GM12878 (cell line): ENCODE measurements around the gene AKT1. TPM values are rescaled to one million over a fixed set of nuclear protein-coding genes. Genes with fewer than 3 reads are reported as not detected.
A peak's percentile ranks its signal among the peaks of the same experiment; 100 is the strongest.

ENCODE experiments used
- ATAC-seq: fragments of 200-7000 bp; cut with Tn5 transposase; 3 replicates; pipeline ENCODE4 v1.9.1; 2020; ENCODE audit warnings: mild to moderate bottlenecking, moderate library complexity
- Bru-seq: library from RNA; stranded (reverse); fragments of 400-500 nt; gene quantifications from one replicate; lab custom pipeline; 2021; lab: Mats Ljungman, UMichigan
- BruChase-seq, 2 experiments: library from RNA; stranded (reverse); fragments of 400-500 nt; gene quantifications; one replicate each; lab custom pipeline; 2021; lab: Mats Ljungman, UMichigan
- BruUV-seq: library from RNA; stranded (reverse); fragments of 400-500 nt; replicated peaks from 2 replicates; lab custom pipeline; 2021; lab: Mats Ljungman, UMichigan
- CTCF ChIA-PET: fragments of 300-600 bp; sonication (Branson Sonifier 250); formaldehyde crosslinking; extraction: SDS; loops from one replicate; lab custom pipeline; 2021; ENCODE audit warnings: inconsistent platforms; lab: Yijun Ruan, JAX
- POLR2A ChIA-PET: fragments of 350-600 bp; formaldehyde crosslinking; extraction: SDS; loops from one replicate; lab custom pipeline; 2021; ENCODE audit warnings: inconsistent platforms; lab: Charles Lee
- RAD21 ChIA-PET: fragments of 300-600 bp; sonication (Branson Sonifier 250); formaldehyde crosslinking; loops from one replicate; lab custom pipeline; 2023; ENCODE audit warnings: antibody characterized with exemption; ENCODE audit not compliant: unreplicated experiment; lab: Charles Lee
- SMC1A ChIA-PET: fragments of 300-600 bp; sonication (Branson Sonifier 250); formaldehyde crosslinking; loops from one replicate; lab custom pipeline; 2023; ENCODE audit not compliant: unreplicated experiment, uncharacterized antibody; lab: Charles Lee
- DNase-seq: peaks from one replicate; pipeline ENCODE4 v3.0.0-alpha.2; 2011; ENCODE audit warnings: low read depth, low spot score
- FAIRE-seq: peaks from 3 replicates; lab custom pipeline; 2011; peaks lifted over from hg19 to GRCh38; lab: Jason Lieb, UNC
- H2AFZ ChIP-seq: 2 replicates; pipeline ENCODE4 v1.6.0; 2011; ENCODE audit warnings: low read depth, low read length, control low read depth; ENCODE audit not compliant: control insufficient read depth
- H3K27ac ChIP-seq: 2 replicates; pipeline ENCODE4 v1.5.1; 2011; ENCODE audit warnings: control low read depth; ENCODE audit not compliant: control insufficient read depth, insufficient read depth
- H3K27me3 ChIP-seq, 2 experiments: replicated peaks in 1 of 2; 2 replicates each; pipeline versions ENCODE4 v1.6.0 to v1.6.1; 2011; ENCODE audit warnings: low read length in 1 of 2; ENCODE audit not compliant: control insufficient read depth in 2 of 2, insufficient read depth in 2 of 2
- H3K36me3 ChIP-seq, 2 experiments: 2 replicates each; pipeline ENCODE4 v1.5.1; 2011; ENCODE audit warnings: low read length in 1 of 2; ENCODE audit not compliant: control insufficient read depth in 2 of 2, insufficient read depth in 2 of 2
- H3K4me1 ChIP-seq: 2 replicates; pipeline ENCODE4 v1.6.1; 2011; ENCODE audit warnings: mild to moderate bottlenecking, low read length, moderate library complexity, mixed read lengths; ENCODE audit not compliant: control insufficient read depth, insufficient read depth
- H3K4me2 ChIP-seq: 2 replicates; pipeline ENCODE4 v1.6.0; 2011; ENCODE audit warnings: control low read depth; ENCODE audit not compliant: control insufficient read depth, insufficient read depth
- H3K4me3 ChIP-seq: fragments of 200-600 bp; sonication (generic); 2 replicates; pipeline ENCODE4 v1.5.1; 2016
- H3K79me2 ChIP-seq: 2 replicates; pipeline ENCODE4 v1.6.0; 2011; ENCODE audit warnings: low read length; ENCODE audit not compliant: control insufficient read depth, insufficient read depth
- H3K9ac ChIP-seq: 2 replicates; pipeline ENCODE4 v1.8.0; 2011; ENCODE audit warnings: low read length, control low read depth, mixed read lengths; ENCODE audit not compliant: control insufficient read depth, insufficient read depth
- H3K9me3 ChIP-seq: replicated peaks from 3 replicates; pipeline ENCODE4 v1.5.1; 2011; ENCODE audit warnings: mild to moderate bottlenecking, low read length; ENCODE audit not compliant: control insufficient read depth, insufficient read depth
- H4K20me1 ChIP-seq: 2 replicates; pipeline ENCODE4 v1.6.0; 2011; ENCODE audit not compliant: control insufficient read depth, insufficient read depth
- CBX5 ChIP-seq: sonication (generic); IDR thresholded peaks from 2 replicates; pipeline ENCODE4 v1.6.1; 2016; ENCODE audit warnings: low read depth, moderate library complexity, mild to moderate bottlenecking, inconsistent platforms
- DPF2 ChIP-seq: fragments of 450-650 bp; IDR thresholded peaks from 2 replicates; pipeline ENCODE4 v1.6.1; 2017; ENCODE audit warnings: mild to moderate bottlenecking
- MEF2A ChIP-seq: IDR thresholded peaks from 2 replicates; pipeline ENCODE4 v1.6.1; 2011; ENCODE audit warnings: low read depth, mild to moderate bottlenecking, low read length, moderate library complexity; ENCODE audit not compliant: insufficient read depth
- POLR2AphosphoS2 ChIP-seq: IDR thresholded peaks from 2 replicates; pipeline ENCODE4 v1.6.1; 2011; ENCODE audit warnings: low read depth, mild to moderate bottlenecking, low read length, improper control_type of control experiment, moderate library complexity
- RUNX3 ChIP-seq: IDR thresholded peaks from 2 replicates; pipeline ENCODE4 v1.6.1; 2012; ENCODE audit warnings: low read length, inconsistent platforms
- SUPT20H ChIP-seq: IDR thresholded peaks from 2 replicates; pipeline ENCODE4 v1.6.1; 2011; ENCODE audit warnings: low read depth, mild to moderate bottlenecking, low read length, moderate library complexity, borderline replicate concordance; ENCODE audit not compliant: control insufficient read depth
- TCF12 ChIP-seq: IDR thresholded peaks from 2 replicates; pipeline ENCODE4 v1.6.1; 2011; ENCODE audit warnings: low read depth, mild to moderate bottlenecking, low read length
- WRNIP1 ChIP-seq: IDR thresholded peaks from 2 replicates; pipeline ENCODE4 v1.6.1; 2011; ENCODE audit warnings: low read depth, low read length, improper control_type of control experiment, borderline replicate concordance
- YBX1 ChIP-seq: fragments of 450-650 bp; IDR thresholded peaks from 2 replicates; pipeline ENCODE4 v1.6.1; 2016; ENCODE audit warnings: antibody characterized with exemption
- ZNF24 ChIP-seq: fragments of 450-650 bp; IDR thresholded peaks from 2 replicates; pipeline ENCODE4 v1.6.1; 2017; ENCODE audit warnings: antibody characterized with exemption, mild to moderate bottlenecking
- WGBS: methylation state at CpG from one replicate; pipeline ENCODE4 v1.1.6; 2016; ENCODE audit warnings: low lambda C conversion rate; ENCODE audit not compliant: insufficient replicate concordance, insufficient coverage; ENCODE audit errors: missing lambda C conversion rate; 5-methylcytosine and 5-hydroxymethylcytosine counted together
- in situ Hi-C: fragments of 300-500 bp; cut with MboI; formaldehyde crosslinking; loops from 9 replicates; pipeline ENCODE4 v1.14.3; 2018; ENCODE audit warnings: mixed read lengths
- intact Hi-C: fragments of 100-400 bp; cut with micrococcal nuclease; formaldehyde crosslinking; loops from one replicate; pipeline ENCODE4 v1.14.2; 2022; ENCODE audit not compliant: unreplicated experiment
- long read RNA-seq, 2 experiments: library from polyadenylated mRNA; unstranded; transcript quantifications; one replicate each; pipeline ENCODE4 v2.0.0, GENCODE V29; 2019 to 2020
- polyA minus RNA-seq, 3 experiments: library from RNA; depleted of rRNA, polyadenylated mRNA; stranded (reverse); fragments of >200 nt; gene quantifications; 2 replicates each; pipeline ENCODE4 v1.2.3, GENCODE V29; 2011
- polyA plus RNA-seq, 11 experiments: library from polyadenylated mRNA; depleted of rRNA in 4 of 11; unstranded in 6 of 11; stranded (reverse) in 5 of 11; fragments of >200 nt; fragmentation: Nextera tagmentation in 4 of 11; fragmentation: Illumina TruSeq in 1 of 11; extraction: Ambion mirVana in 4 of 11; extraction: Trizol in 1 of 11; gene quantifications; 1 replicate in 1 of 11; 2 replicates in 10 of 11; pipeline versions ENCODE4 v1.2.1 to v1.2.3, GENCODE V29; 2011 to 2016; ENCODE audit warnings: inconsistent platforms in 2 of 11, missing spikeins in 2 of 11, low read depth in 1 of 11
- total RNA-seq, 4 experiments: library from RNA; depleted of rRNA in 3 of 4; stranded (reverse); fragments of >200 nt in 3 of 4; fragmentation: Illumina TruSeq in 1 of 4; extraction: Trizol in 1 of 4; gene quantifications; 2 replicates each; pipeline versions ENCODE4 v1.2.1 to v1.2.3, GENCODE V29; 2013 to 2021
- TF ChIP-seq, protein P1 (sequence below): IDR thresholded peaks from 2 replicates; pipeline ENCODE4 v1.6.1; 2012; ENCODE audit warnings: low read length, inconsistent platforms
- TF ChIP-seq, protein P2 (sequence below): IDR thresholded peaks from 2 replicates; pipeline ENCODE4 v1.6.1; 2012; ENCODE audit warnings: mild to moderate bottlenecking, low read depth, low read length

AKT1 gene
- 49.2 and 56.5 TPM in 2 replicates for total RNA-seq (2013; cell fraction: nucleolus; rRNA removed)
- total RNA-seq (2014; rRNA removed) (70.8 and 83.6 TPM in 2 replicates), total RNA-seq (2014; rRNA removed; fragmentation: Illumina TruSeq; extraction: Trizol) (55.9 and 62.4 TPM in 2 replicates), total RNA-seq (2021) (102 and 110 TPM in 2 replicates), polyA plus RNA-seq (2011; rRNA removed) (44.8 and 70.3 TPM in 2 replicates), polyA plus RNA-seq (2014; fragmentation: Illumina TruSeq; extraction: Trizol) (19.3 and 55.4 TPM in 2 replicates), polyA plus RNA-seq (2014; fragmentation: Nextera tagmentation; extraction: Ambion mirVana) (1 to 10 TPM in 1 of 2 experiments, under 1 TPM in 1; 0.63 to 1.4 TPM), polyA plus RNA-seq (2014; rRNA removed) (92.3 and 101 TPM in 2 replicates), polyA plus RNA-seq (2016; fragmentation: Nextera tagmentation; extraction: Ambion mirVana) (1 to 10 TPM; 9.0 to 9.2 TPM), polyA minus RNA-seq (2011; rRNA and poly(A)+ RNA removed) (64.3 and 96.2 TPM in 2 replicates), Bru-seq, nascent RNA (percentile 64 among the genes with signal in this experiment), BruChase-seq, experiment 1, labeled RNA remaining after a 6-hour chase (percentile 84 among the genes with signal in this experiment), BruChase-seq, experiment 2, labeled RNA remaining after a 2-hour chase (percentile 74 among the genes with signal in this experiment)
- polyA plus RNA-seq (2011; ENCODE audit: low read depth) = 19.1 TPM
- polyA plus RNA-seq (2011; cell fraction: cytosol; rRNA removed) = 99.2 and 131 TPM in 2 replicates
- polyA plus RNA-seq (2011; cell fraction: nucleus; rRNA removed) = 234 and 307 TPM in 2 replicates
- polyA plus RNA-seq (2012) = 50.8 and 57.6 TPM in 2 replicates
- 42.0 and 48.6 TPM in 2 replicates for polyA minus RNA-seq (2011; cell fraction: cytosol; rRNA and poly(A)+ RNA removed)
- 23.0 and 34.0 TPM in 2 replicates for polyA minus RNA-seq (2011; cell fraction: nucleus; rRNA and poly(A)+ RNA removed)
- long read RNA-seq, experiment 1, partial matches to known transcripts = 5 of 11 reads
- long read RNA-seq, experiment 1, other reads (novel, unspliced or antisense) = 2 of 11 reads
- long read RNA-seq, experiment 2, partial matches to known transcripts = 1 of 4 reads
- long read RNA-seq, experiment 2, other reads (novel, unspliced or antisense) = 3 of 4 reads

- Histone ChIP-seq H3K9ac (peak within 1 kb of the TSS; percentile 87), H4K20me1 (no peaks in the 10 kb centered on the region; the same call in 1 of the 2 replicates), H3K4me1 (peaks cover 19% of the 10 kb centered on the region), H3K4me2 (peak within 1 kb of the TSS; percentile 98), H3K9me3 (no peaks in the 10 kb centered on the region), H3K79me2 (peaks cover 26% of the 10 kb centered on the region), H3K4me3 (peak within 1 kb of the TSS; percentile 68), H2AFZ (peak within 1 kb of the TSS; percentile 80), H3K27ac (peak within 1 kb of the TSS; percentile 52), H3K36me3 (peaks cover 0 to 3% of the 10 kb centered on the region in 2 experiments; a peak in 2 of 4 replicates), H3K27me3 (peaks cover 0 to 3% of the 10 kb centered on the region in 2 experiments; a peak in 1 of 4 replicates)
- FAIRE-seq (no peak), ATAC-seq (peak; percentile 49), DNase-seq (no peak)
- BruUV-seq = no TSS peak
- RAD21 ChIA-PET = no interaction called here
- intact Hi-C loops (no loop called here), in situ Hi-C loops (no loop called here)
- POLR2A ChIA-PET = no interaction called here
- CTCF ChIA-PET = interaction anchor here (1.0 to 1.4 kb wide), 4 partner anchors 24 to 137 kb away, joined by 3 to 4 read pairs (median 3); no protein-coding TSS in a partner anchor
- under 1% methylated on average over 58 of the region's 124 CpGs for WGBS
- SMC1A ChIA-PET = no interaction called here
- TF ChIP-seq RUNX3 (0 out of 2 replicates have a peak, but pooled peaks have one; percentile 6), DPF2 (0 out of 2 replicates have a peak, but pooled peaks have one; percentile 36), SUPT20H (no peak), YBX1 (no peak), MEF2A (no peak), TCF12 (no peak), POLR2AphosphoS2 (no peak), WRNIP1 (no peak), ZNF24 (no peak), CBX5 (no peak)
- TF ChIP-seq, protein P1, sequence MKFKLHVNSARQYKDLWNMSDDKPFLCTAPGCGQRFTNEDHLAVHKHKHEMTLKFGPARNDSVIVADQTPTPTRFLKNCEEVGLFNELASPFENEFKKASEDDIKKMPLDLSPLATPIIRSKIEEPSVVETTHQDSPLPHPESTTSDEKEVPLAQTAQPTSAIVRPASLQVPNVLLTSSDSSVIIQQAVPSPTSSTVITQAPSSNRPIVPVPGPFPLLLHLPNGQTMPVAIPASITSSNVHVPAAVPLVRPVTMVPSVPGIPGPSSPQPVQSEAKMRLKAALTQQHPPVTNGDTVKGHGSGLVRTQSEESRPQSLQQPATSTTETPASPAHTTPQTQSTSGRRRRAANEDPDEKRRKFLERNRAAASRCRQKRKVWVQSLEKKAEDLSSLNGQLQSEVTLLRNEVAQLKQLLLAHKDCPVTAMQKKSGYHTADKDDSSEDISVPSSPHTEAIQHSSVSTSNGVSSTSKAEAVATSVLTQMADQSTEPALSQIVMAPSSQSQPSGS = no peak
- TF ChIP-seq, protein P2, sequence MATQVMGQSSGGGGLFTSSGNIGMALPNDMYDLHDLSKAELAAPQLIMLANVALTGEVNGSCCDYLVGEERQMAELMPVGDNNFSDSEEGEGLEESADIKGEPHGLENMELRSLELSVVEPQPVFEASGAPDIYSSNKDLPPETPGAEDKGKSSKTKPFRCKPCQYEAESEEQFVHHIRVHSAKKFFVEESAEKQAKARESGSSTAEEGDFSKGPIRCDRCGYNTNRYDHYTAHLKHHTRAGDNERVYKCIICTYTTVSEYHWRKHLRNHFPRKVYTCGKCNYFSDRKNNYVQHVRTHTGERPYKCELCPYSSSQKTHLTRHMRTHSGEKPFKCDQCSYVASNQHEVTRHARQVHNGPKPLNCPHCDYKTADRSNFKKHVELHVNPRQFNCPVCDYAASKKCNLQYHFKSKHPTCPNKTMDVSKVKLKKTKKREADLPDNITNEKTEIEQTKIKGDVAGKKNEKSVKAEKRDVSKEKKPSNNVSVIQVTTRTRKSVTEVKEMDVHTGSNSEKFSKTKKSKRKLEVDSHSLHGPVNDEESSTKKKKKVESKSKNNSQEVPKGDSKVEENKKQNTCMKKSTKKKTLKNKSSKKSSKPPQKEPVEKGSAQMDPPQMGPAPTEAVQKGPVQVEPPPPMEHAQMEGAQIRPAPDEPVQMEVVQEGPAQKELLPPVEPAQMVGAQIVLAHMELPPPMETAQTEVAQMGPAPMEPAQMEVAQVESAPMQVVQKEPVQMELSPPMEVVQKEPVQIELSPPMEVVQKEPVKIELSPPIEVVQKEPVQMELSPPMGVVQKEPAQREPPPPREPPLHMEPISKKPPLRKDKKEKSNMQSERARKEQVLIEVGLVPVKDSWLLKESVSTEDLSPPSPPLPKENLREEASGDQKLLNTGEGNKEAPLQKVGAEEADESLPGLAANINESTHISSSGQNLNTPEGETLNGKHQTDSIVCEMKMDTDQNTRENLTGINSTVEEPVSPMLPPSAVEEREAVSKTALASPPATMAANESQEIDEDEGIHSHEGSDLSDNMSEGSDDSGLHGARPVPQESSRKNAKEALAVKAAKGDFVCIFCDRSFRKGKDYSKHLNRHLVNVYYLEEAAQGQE = no peak
These were observed at the start of gene AKT1 for GRCh38 chr14:104794993-104795780. AKT1 (minus strand) TSS chr14:104795748; CDS start chr14:104792643, 3,105 bp downstream.
